Measurements from ENCODE around the gene ZMYM2. TPM values are rescaled to one million over a fixed set of nuclear protein-coding genes. Genes with fewer than 3 reads are reported as not detected.
A peak's percentile ranks its signal among the peaks of the same experiment; 100 is the strongest.

ZMYM2 gene
- total and polyA plus RNA-seq, 2 donors (not counting 3 experiments of a cell fraction or from before 2014, with no cell fraction given), result 14.7 to 75.3 TPM

DNA sequence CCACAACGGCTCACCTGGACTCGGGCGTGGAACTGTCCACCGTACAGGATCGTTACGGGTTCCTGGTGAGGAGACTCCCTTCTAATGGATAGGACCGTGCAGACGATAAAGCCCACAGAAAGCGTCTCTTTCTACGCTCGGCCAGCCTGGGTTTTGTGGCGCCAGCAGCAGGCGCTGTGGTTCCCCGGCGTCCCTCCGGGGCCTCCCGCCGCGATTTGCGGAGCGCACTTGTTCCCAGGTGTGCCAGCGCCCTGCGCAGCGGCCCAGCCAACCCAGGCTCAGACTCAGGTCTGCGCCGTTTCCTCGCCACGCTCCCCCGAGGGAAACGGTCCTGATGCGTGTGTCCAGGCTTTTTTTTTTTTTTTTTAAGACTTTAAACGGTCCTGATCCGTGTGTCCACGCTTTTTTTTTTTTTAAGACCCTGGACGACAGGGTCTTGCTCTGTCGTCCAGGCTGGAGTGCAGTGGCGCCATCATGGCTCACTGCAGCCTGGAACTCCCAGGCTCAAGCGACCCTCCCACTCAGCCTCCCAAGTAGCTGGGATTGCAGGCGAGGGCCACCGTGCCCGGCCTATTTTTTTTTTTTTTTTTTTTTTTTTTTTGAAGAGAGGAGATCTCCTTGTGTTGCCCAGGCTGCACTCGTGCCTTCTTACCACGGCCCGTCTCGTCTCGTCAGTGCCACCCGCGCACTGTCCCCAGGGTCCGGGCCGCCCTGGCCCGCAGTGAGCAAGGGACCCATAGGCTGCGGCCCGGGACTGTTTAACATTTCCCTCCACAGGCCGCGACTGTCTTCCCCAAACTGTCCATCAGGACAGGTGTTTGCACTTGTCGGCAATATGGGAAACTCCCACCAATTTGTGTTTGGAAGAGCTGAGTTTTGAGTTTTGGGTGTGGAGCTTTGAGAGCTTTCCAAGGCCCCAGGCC is 178.5 kb downstream of the ZMYM2 start:
- dilution Hi-C loops (cut with MboI; ENCODE audit: extremely low pct_ligation_motif_present, low sequenced_read_pairs), result no loop called here
- no TSS peak for BruUV-seq (replicated peaks)
- DNase-seq (ENCODE audit: low read depth, low spot score) (no peak), FAIRE-seq (no peak)
- Histone ChIP-seq H3K4me3 (replicated peaks in 1 of 3; ENCODE audit: insufficient read depth in 1 of 3, low read depth in 1 of 3, low read length in 3 of 3) (no peak overlapping the region), H3K27me3 (ENCODE audit: control insufficient read depth in 2 of 2, insufficient read depth in 2 of 2, low read length in 2 of 2) (peaks cover 44 to 45% of the 10 kb centered on the region in 2 experiments), H3K9me3 (replicated peaks; ENCODE audit: control insufficient read depth, insufficient read depth, low read length) (no peaks in the 10 kb centered on the region), H3K79me2 (ENCODE audit: control insufficient read depth, insufficient read depth, low read length) (no peaks in the 10 kb centered on the region), H3K27ac (ENCODE audit: insufficient read depth, low read depth, low read length) (no peak overlapping the region), H3K9me1 (replicated peaks; ENCODE audit: control insufficient read depth, extremely low read depth, insufficient read depth, low read length) (no peaks in the 10 kb centered on the region), H3K4me1 (ENCODE audit: control insufficient read depth, extremely low read depth, insufficient read depth, low read length) (no peaks in the 10 kb centered on the region), H4K20me1 (replicated peaks; ENCODE audit: control insufficient read depth, extremely low read depth, insufficient read depth, low read length) (no peaks in the 10 kb centered on the region), H3K9ac (replicated peaks; ENCODE audit: extremely low read depth, insufficient read depth, low read length) (no peak overlapping the region), H2AFZ (ENCODE audit: low read depth, low read length) (no peak overlapping the region), H3K36me3 (ENCODE audit: control insufficient read depth in 2 of 2, extremely low read depth in 1 of 2, insufficient read depth in 2 of 2, low read length in 2 of 2) (no peaks in the 10 kb centered on the region), H3K4me2 (ENCODE audit: insufficient read depth, low read length) (no peak overlapping the region)
- TF ChIP-seq, protein P1, sequence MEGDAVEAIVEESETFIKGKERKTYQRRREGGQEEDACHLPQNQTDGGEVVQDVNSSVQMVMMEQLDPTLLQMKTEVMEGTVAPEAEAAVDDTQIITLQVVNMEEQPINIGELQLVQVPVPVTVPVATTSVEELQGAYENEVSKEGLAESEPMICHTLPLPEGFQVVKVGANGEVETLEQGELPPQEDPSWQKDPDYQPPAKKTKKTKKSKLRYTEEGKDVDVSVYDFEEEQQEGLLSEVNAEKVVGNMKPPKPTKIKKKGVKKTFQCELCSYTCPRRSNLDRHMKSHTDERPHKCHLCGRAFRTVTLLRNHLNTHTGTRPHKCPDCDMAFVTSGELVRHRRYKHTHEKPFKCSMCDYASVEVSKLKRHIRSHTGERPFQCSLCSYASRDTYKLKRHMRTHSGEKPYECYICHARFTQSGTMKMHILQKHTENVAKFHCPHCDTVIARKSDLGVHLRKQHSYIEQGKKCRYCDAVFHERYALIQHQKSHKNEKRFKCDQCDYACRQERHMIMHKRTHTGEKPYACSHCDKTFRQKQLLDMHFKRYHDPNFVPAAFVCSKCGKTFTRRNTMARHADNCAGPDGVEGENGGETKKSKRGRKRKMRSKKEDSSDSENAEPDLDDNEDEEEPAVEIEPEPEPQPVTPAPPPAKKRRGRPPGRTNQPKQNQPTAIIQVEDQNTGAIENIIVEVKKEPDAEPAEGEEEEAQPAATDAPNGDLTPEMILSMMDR (IDR thresholded peaks at IDR 0.05; ENCODE audit: extremely low read depth in 1 of 2, insufficient read depth in 1 of 2, low read depth in 1 of 2, low read length in 2 of 2), result peak; percentile 29 to 69
- TF ChIP-seq POLR2AphosphoS5 (IDR thresholded peaks at IDR 0.05; ENCODE audit: insufficient read depth, low read depth, low read length), result no peak
- ChIA-PET CTCF (interaction anchor here (0.8 kb wide), 1 partner anchor 9 kb away, joined by 3 read pairs; no protein-coding TSS in a partner anchor), POLR2A (no interaction called here)
- intact Hi-C loops (cut with micrococcal nuclease), result loop anchor here (1.0 kb wide), 1 partner anchor 24 kb away; the partner anchor contains the start of gene GJA3

DNA sequence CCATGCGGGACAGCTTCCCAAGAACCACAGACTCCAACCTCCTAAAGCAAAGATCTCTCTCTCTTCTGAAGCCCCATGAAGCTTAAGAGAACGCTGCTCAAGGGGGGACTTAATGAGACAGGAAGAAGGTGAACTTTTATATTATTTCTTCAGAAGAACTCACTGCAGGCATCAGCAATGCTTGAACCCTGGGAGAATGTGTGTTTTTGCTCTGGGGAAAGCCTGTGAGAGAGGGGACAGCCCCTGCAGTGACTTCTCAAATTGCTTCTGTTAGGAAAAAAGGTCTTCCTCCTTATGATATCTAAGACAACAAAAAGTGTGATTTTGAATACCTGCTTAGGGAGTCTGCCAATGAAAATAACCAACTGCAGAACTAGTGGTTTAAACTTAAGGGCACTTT is 179.3 kb downstream of the ZMYM2 start:
- POLR2A ChIA-PET, result no interaction called here
- no peak for FAIRE-seq
- H3K27me3 ChIP-seq (ENCODE audit: control insufficient read depth in 2 of 2, insufficient read depth in 2 of 2, low read length in 2 of 2), result peaks cover 51 to 53% of the 10 kb centered on the region in 2 experiments

More for the DNA sequence above, 179.3 kb downstream of the ZMYM2 start:
- Histone ChIP-seq H3K4me3 (replicated peaks in 1 of 3; ENCODE audit: insufficient read depth in 1 of 3, low read depth in 1 of 3, low read length in 3 of 3) (no peak overlapping the region), H4K20me1 (replicated peaks; ENCODE audit: control insufficient read depth, extremely low read depth, insufficient read depth, low read length) (no peaks in the 10 kb centered on the region), H3K4me1 (ENCODE audit: control insufficient read depth, extremely low read depth, insufficient read depth, low read length) (no peaks in the 10 kb centered on the region), H3K4me2 (ENCODE audit: insufficient read depth, low read length) (no peak overlapping the region), H3K9me1 (replicated peaks; ENCODE audit: control insufficient read depth, extremely low read depth, insufficient read depth, low read length) (no peaks in the 10 kb centered on the region), H3K79me2 (ENCODE audit: control insufficient read depth, insufficient read depth, low read length) (no peaks in the 10 kb centered on the region), H3K27ac (ENCODE audit: insufficient read depth, low read depth, low read length) (no peak overlapping the region), H3K9me3 (replicated peaks; ENCODE audit: control insufficient read depth, insufficient read depth, low read length) (no peaks in the 10 kb centered on the region), H3K9ac (replicated peaks; ENCODE audit: extremely low read depth, insufficient read depth, low read length) (no peak overlapping the region), H2AFZ (ENCODE audit: low read depth, low read length) (no peak overlapping the region), H3K36me3 (ENCODE audit: control insufficient read depth in 2 of 2, extremely low read depth in 1 of 2, insufficient read depth in 2 of 2, low read length in 2 of 2) (no peaks in the 10 kb centered on the region)
- TF ChIP-seq GATA2 (IDR thresholded peaks at IDR 0.05; ENCODE audit: insufficient read depth, insufficient read length, low read depth, low read length), result no peak
- TF ChIP-seq POLR2AphosphoS5 (IDR thresholded peaks at IDR 0.05; ENCODE audit: insufficient read depth, low read depth, low read length), result no peak
- TF ChIP-seq EZH2 (IDR thresholded peaks at IDR 0.05; ENCODE audit: borderline replicate concordance, low read depth, low read length, severe bottlenecking), result no peak
- TF ChIP-seq, protein P2, sequence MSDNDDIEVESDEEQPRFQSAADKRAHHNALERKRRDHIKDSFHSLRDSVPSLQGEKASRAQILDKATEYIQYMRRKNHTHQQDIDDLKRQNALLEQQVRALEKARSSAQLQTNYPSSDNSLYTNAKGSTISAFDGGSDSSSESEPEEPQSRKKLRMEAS (IDR thresholded peaks at IDR 0.05; ENCODE audit: insufficient read depth, insufficient read length), result no peak
- TF ChIP-seq FOS (IDR thresholded peaks at IDR 0.05; ENCODE audit: borderline replicate concordance, insufficient read depth, low read length), result no peak
- TF ChIP-seq POLR2A (IDR thresholded peaks at IDR 0.05; ENCODE audit: low read depth, low read length), result no peak
- TF ChIP-seq JUN (IDR thresholded peaks at IDR 0.05; ENCODE audit: borderline replicate concordance, insufficient read depth, insufficient read length, low read depth), result no peak
- TF ChIP-seq MYC (IDR thresholded peaks at IDR 0.05; ENCODE audit: low read depth, low read length), result no peak
- TF ChIP-seq, protein P1 (IDR thresholded peaks at IDR 0.05; ENCODE audit: extremely low read depth in 1 of 2, insufficient read depth in 1 of 2, low read depth in 1 of 2, low read length in 2 of 2), result no peak
- CTCF ChIA-PET, result interaction anchor here (0.8 kb wide), 1 partner anchor 8 kb away, joined by 3 read pairs; no protein-coding TSS in a partner anchor
- dilution Hi-C loops (cut with MboI; ENCODE audit: extremely low pct_ligation_motif_present, low sequenced_read_pairs), result no loop called here
- DNase-seq (ENCODE audit: low read depth, low spot score), result no peak
- no TSS peak for BruUV-seq (replicated peaks)
- intact Hi-C loops (cut with micrococcal nuclease), result no loop called here
